Breast epithelium (tissue), 3 donors: ENCODE results near the gene GPAT2.
"Not testable (repeated sequence)": the region's sequence is repeated elsewhere in the genome, so short reads cannot be mapped to it uniquely, and the experiment has no call there.

Experiments
- CTCF ChIP-seq, 3 donors: fragments of 450-650 bp; IDR thresholded peaks; one replicate each; pipeline ENCODE4 v1.5.1; 2016 to 2017; ENCODE audit warnings: antibody characterized with exemption in 3 of 3, mild to moderate bottlenecking in 3 of 3, moderate library complexity in 3 of 3
- POLR2A ChIP-seq: fragments of 450-650 bp; IDR thresholded peaks from one replicate; pipeline ENCODE4 v1.6.1; 2016; ENCODE audit warnings: antibody characterized with exemption, mild to moderate bottlenecking, moderate library complexity

- not testable (repeated sequence) for TF ChIP-seq CTCF (IDR thresholded peaks at IDR 0.05); POLR2A
Measured at GRCh38 chr2:96064760-96065159, 30.0 kb upstream of the GPAT2 start.
